Heart left ventricle (tissue), 16 donors: Measurements from ENCODE around the gene AMMECR1. TPM values are rescaled to one million over a fixed set of nuclear protein-coding genes. Genes with fewer than 3 reads are reported as not detected.

ENCODE experiments used
- ATAC-seq, 4 donors: fragments of 200-7000 bp; cut with Tn5 transposase; one replicate each; pipeline ENCODE4 v1.9.1; 2020 to 2022; ENCODE audit warnings: moderate library complexity in 4 of 4, mild to moderate bottlenecking in 3 of 4, moderate number of reproducible peaks in 1 of 4
- DNase-seq, 5 donors: peaks; one replicate each; pipeline ENCODE4 v3.0.0-alpha.2; 2020
- H3K27ac ChIP-seq, 12 donors: fragments of 200-600 bp; sonication (generic) in 4 of 12; one replicate each; pipeline versions ENCODE4 v1.5.0 to v1.8.0; 2016 to 2022; ENCODE audit warnings: mild to moderate bottlenecking in 2 of 12
- H3K27me3 ChIP-seq, 9 donors: fragments of 200-600 bp; sonication (generic) in 2 of 9; one replicate each; pipeline versions ENCODE4 v1.5.1 to v1.8.0; 2016 to 2022; ENCODE audit warnings: mild to moderate bottlenecking in 3 of 9
- H3K36me3 ChIP-seq, 9 donors: fragments of 200-600 bp; sonication (generic) in 2 of 9; one replicate each; pipeline versions ENCODE4 v1.5.0 to v1.8.0; 2018 to 2022; ENCODE audit warnings: mild to moderate bottlenecking in 2 of 9
- H3K4me1 ChIP-seq, 12 donors: fragments of 200-600 bp; sonication (generic) in 4 of 12; one replicate each; pipeline versions ENCODE4 v1.5.0 to v1.8.0; 2016 to 2022; ENCODE audit warnings: mild to moderate bottlenecking in 3 of 12
- H3K4me3 ChIP-seq, 12 donors: fragments of 200-600 bp; sonication (generic) in 4 of 12; one replicate each; pipeline versions ENCODE4 v1.5.0 to v1.8.0; 2017 to 2022; ENCODE audit warnings: mild to moderate bottlenecking in 9 of 12, moderate library complexity in 4 of 12
- H3K9me3 ChIP-seq, 12 donors: fragments of 200-600 bp; sonication (generic) in 4 of 12; one replicate each; pipeline versions ENCODE4 v1.5.0 to v1.8.0; 2016 to 2022; ENCODE audit warnings: mild to moderate bottlenecking in 1 of 12
- CTCF ChIP-seq, 12 donors: fragments of 200-600 bp; sonication (generic) in 4 of 12; IDR thresholded peaks; one replicate each; pipeline versions ENCODE4 v1.5.0 to v1.8.0; 2018 to 2022; ENCODE audit warnings: antibody characterized with exemption in 12 of 12, mild to moderate bottlenecking in 5 of 12
- POLR2A ChIP-seq, 2 donors: fragments of 450-650 bp; IDR thresholded peaks; one replicate each; pipeline ENCODE4 v1.6.1; 2017; ENCODE audit warnings: antibody characterized with exemption in 2 of 2, mild to moderate bottlenecking in 2 of 2, moderate library complexity in 2 of 2
- WGBS, 4 donors: extraction: QIAGEN DNeasy Blood & Tissue Kit in 2 of 4; methylation state at CpG; one replicate each; pipeline versions ENCODE4 v1.1.5 to v1.1.7; 2013 to 2018; 5-methylcytosine and 5-hydroxymethylcytosine counted together
- intact Hi-C, 10 donors: fragments of 100-400 bp; cut with DNase I; formaldehyde crosslinking; loops; one replicate each; pipeline versions ENCODE4 v1.11.1 to v1.14.2; 2022
- polyA plus RNA-seq, 2 donors: library from polyadenylated mRNA; stranded (reverse); fragments of 200-250 nt; gene quantifications; one replicate each; pipeline ENCODE4 v1.2.3, GENCODE V29; 2013
- total RNA-seq, 9 donors: library from RNA; depleted of rRNA in 2 of 9; stranded (reverse); fragments of >200 nt in 2 of 9; fragmentation: NEBNext Ultra II Directional in 3 of 9; extraction: Animal tissue kit (Norgen Biotek cat#: 25700) in 3 of 9; gene quantifications; one replicate each; pipeline versions ENCODE4 v1.1.0 to v1.2.4, GENCODE V29; 2016 to 2023
- donor health status: ischemic (EF 13 %, LVEDD 7.1; RV severe dilation, severe dysfunction).
- donor health status: healthy with polysubstance abuse.
- donor health status: DM: no; HTN: yes; CAD: no.
- donor health status: DM: no; HTN: no; CAD: no.
- donor health status: ischemic (EF 25% LVEDD 6.9; RV normal size, moderate dysfunction).
- donor health status: ischemic (EF 25% LVEDD 5.7; RV mildly dilated, moderate dysfunction).
- donor health status: healthy.
- donor health status: DM: yes; HTN: yes; CAD: no.
- donor health status: ischemic (EF 35%, LVEDD 5.7; RV mildly dilated, moderate dysfunction).
- donor health status: nonischemic (EF 11% LVEDD 7.7; RV severe dilation, severe dysfunction).
- donor health status: DM: yes; HTN: yes; CAD: no.
- donor health status: PGD.
- donor health status: ischemic (EF 29% LVEDD 5.4; RV normal size, mild dysfunction).
- donor health status: nonischemic (EF 23%, LVEDD 6.1; RV moderate dilation, normal function).

AMMECR1 gene
- total and polyA plus RNA-seq, 11 donors = 0.56 to 4.1 (median 1.1) TPM

GRCh38 chrX:110257889-110258288 is 60.0 kb downstream of the AMMECR1 start:
- no peak for DNase-seq
- Histone ChIP-seq H3K27ac (no peak overlapping the region), H3K9me3 (no peaks in the 10 kb centered on the region), H3K4me3 (no peak overlapping the region), H3K4me1 (no peaks in the 10 kb centered on the region), H3K36me3 (no peaks in the 10 kb centered on the region), H3K27me3 (peaks cover 0 to 8% (median 0%) of the 10 kb centered on the region in 9 donors)
- WGBS, 4 donors = 49 to 90% (median 70%) methylated on average over 1 of the region's 1 CpG
- intact Hi-C loops = no loop called here
- TF ChIP-seq CTCF (IDR thresholded peaks at IDR 0.05) (no peak), POLR2A (IDR thresholded peaks at IDR 0.05) (no peak)
- ATAC-seq = no peak

GRCh38 chrX:110252711-110253110 is 65.2 kb downstream of the AMMECR1 start:
- peaks cover 0 to 3% (median 0%) of the 10 kb centered on the region in 12 donors for H3K4me1 ChIP-seq
- no peak for TF ChIP-seq CTCF (IDR thresholded peaks at IDR 0.05)
- TF ChIP-seq POLR2A (IDR thresholded peaks at IDR 0.05) = no peak
- DNase-seq (no peak), ATAC-seq (no peak)
- H3K9me3 ChIP-seq = no peaks in the 10 kb centered on the region
- H3K4me3 ChIP-seq = no peak overlapping the region
- 75 to 95% (median 87%) methylated on average over 7 of the region's 7 CpGs for WGBS, 4 donors
- intact Hi-C loops = no loop called here
- H3K27ac ChIP-seq = no peak overlapping the region
- H3K27me3 ChIP-seq = peaks cover 0 to 5% (median 0%) of the 10 kb centered on the region in 9 donors
- no peaks in the 10 kb centered on the region for H3K36me3 ChIP-seq

- no peaks in the 10 kb centered on the region for H3K9me3 ChIP-seq
- no peak for ATAC-seq
- DNase-seq = no peak
- H3K4me3 ChIP-seq = no peak overlapping the region
- peaks cover 0 to 5% (median 0%) of the 10 kb centered on the region in 9 donors for H3K27me3 ChIP-seq
- H3K36me3 ChIP-seq = no peaks in the 10 kb centered on the region
- H3K27ac ChIP-seq = no peak overlapping the region
- TF ChIP-seq POLR2A (IDR thresholded peaks at IDR 0.05) (no peak), CTCF (IDR thresholded peaks at IDR 0.05) (no peak)
- intact Hi-C loops = no loop called here
- peaks cover 0 to 3% (median 0%) of the 10 kb centered on the region in 12 donors for H3K4me1 ChIP-seq
- WGBS, 4 donors = 69 to 100% (median 85%) methylated on average over 1 of the region's 1 CpG
Observed at GRCh38 chrX:110251961-110252360, 65.9 kb downstream of the AMMECR1 start.

GRCh38 chrX:110251526-110251925 is 66.4 kb downstream of the AMMECR1 start:
- no peak overlapping the region for H3K27ac ChIP-seq
- ATAC-seq (no peak), DNase-seq (no peak)
- no peak overlapping the region for H3K4me3 ChIP-seq
- TF ChIP-seq POLR2A (IDR thresholded peaks at IDR 0.05) (no peak), CTCF (IDR thresholded peaks at IDR 0.05) (no peak)
- WGBS, 4 donors = 48 to 80% (median 64%) methylated on average over 1 of the region's 1 CpG
- peaks cover 0 to 5% (median 0%) of the 10 kb centered on the region in 9 donors for H3K27me3 ChIP-seq
- no peaks in the 10 kb centered on the region for H3K9me3 ChIP-seq
- intact Hi-C loops = no loop called here
- H3K4me1 ChIP-seq = peaks cover 0 to 3% (median 0%) of the 10 kb centered on the region in 12 donors
- no peaks in the 10 kb centered on the region for H3K36me3 ChIP-seq
